GM23248 (cell line): ENCODE measurements around the gene WNT9B.

Source experiments
- EZH2 ChIP-seq: fragments of 200-600 bp; sonication (generic); IDR thresholded peaks from 2 replicates; pipeline ENCODE4 v1.6.1; 2018; ENCODE audit warnings: antibody characterized with exemption, mild to moderate bottlenecking; ENCODE audit not compliant: insufficient read depth, poor library complexity, severe bottlenecking
- EZH2phosphoT487 ChIP-seq: fragments of 200-600 bp; sonication (generic); IDR thresholded peaks from 2 replicates; pipeline ENCODE4 v1.6.1; 2018; ENCODE audit warnings: antibody characterized with exemption, moderate library complexity, mild to moderate bottlenecking, low read depth; ENCODE audit not compliant: insufficient read depth

- no peak for TF ChIP-seq EZH2
- no peak for TF ChIP-seq EZH2phosphoT487
These were observed 36.3 kb downstream of the WNT9B start for GRCh38 chr17:46887717-46888116.
